ENCODE data around the gene MRPL17. TPM values are rescaled to one million over a fixed set of nuclear protein-coding genes. Genes with fewer than 3 reads are reported as not detected.

MRPL17 gene
- total and polyA plus RNA-seq, 9 of the 15 experiments (the other 6 are each of a cell fraction or from before 2014, with no cell fraction given): 33.9 to 81.6 (median 43.9) TPM

GRCh38 chr11:6646071-6646470, 37.1 kb downstream of the MRPL17 start (continued):
- TF ChIP-seq MGA (IDR thresholded peaks at IDR 0.05) (peak; percentile 50; the same call in 1 of the 2 replicates), ZNF778 (CRISPR knock-in tag; IDR thresholded peaks at IDR 0.05) (no peak), MAX (CRISPR knock-in tag; IDR thresholded peaks at IDR 0.05) (peak; percentile 97), EWSR1 (IDR thresholded peaks at IDR 0.05; ENCODE audit: borderline replicate concordance, low read depth, partially characterized antibody) (no peak), NR2C2 (CRISPR knock-in tag; IDR thresholded peaks at IDR 0.05) (0 out of 2 replicates have a peak, but pooled peaks have one; percentile 39), NR2C2 (tag; IDR thresholded peaks at IDR 0.05) (no peak), TBL1XR1 (IDR thresholded peaks at IDR 0.05; ENCODE audit: low read length in 2 of 2) (no peak), FOXJ2 (tag; IDR thresholded peaks at IDR 0.05) (no peak), CEBPZ (IDR thresholded peaks at IDR 0.05; ENCODE audit: borderline replicate concordance, low read depth, low read length) (no peak)

Measured in K562 (cell line).